GM19193 (cell line): ENCODE measurements around the gene CNOT3.
A peak's percentile ranks its signal among the peaks of the same experiment; 100 is the strongest.

Experiments
- POLR2A ChIP-seq: IDR thresholded peaks from 4 replicates; pipeline ENCODE4 v1.6.1; 2011; ENCODE audit not compliant: insufficient read depth, insufficient read length; ENCODE audit errors: extremely low read depth

CNOT3 gene

GRCh38 chr19:54137699-54138488, at the start of gene CNOT3:
CNOT3 (plus strand) TSS chr19:54137762; CDS start chr19:54142979, 5,217 bp downstream.
- TF ChIP-seq POLR2A: peak; percentile 84

- no peak for TF ChIP-seq POLR2A
Observed at GRCh38 chr19:54094426-54095000, 43.0 kb upstream of the CNOT3 start.

GRCh38 chr19:54095136-54095858, 42.3 kb upstream of the CNOT3 start:
- no peak for TF ChIP-seq POLR2A

GRCh38 chr19:54096617-54097106, 40.9 kb upstream of the CNOT3 start:
- TF ChIP-seq POLR2A: no peak

- TF ChIP-seq POLR2A: no peak
Observed at GRCh38 chr19:54099190-54099902, 38.2 kb upstream of the CNOT3 start.

- TF ChIP-seq POLR2A: no peak
Observed at GRCh38 chr19:54100561-54100960, 37.0 kb upstream of the CNOT3 start, which contains the start of gene OSCAR. OSCAR (minus strand) TSS chr19:54100803; CDS start chr19:54100792, 11 bp downstream.

GRCh38 chr19:54102421-54103169, 35.0 kb upstream of the CNOT3 start, which contains the start of gene NDUFA3:
NDUFA3 (plus strand) TSS chr19:54102855; CDS start chr19:54102879, 24 bp downstream.
- TF ChIP-seq POLR2A: peak; percentile 84

GRCh38 chr19:54104998-54105715, 32.4 kb upstream of the CNOT3 start:
- no peak for TF ChIP-seq POLR2A

- no peak for TF ChIP-seq POLR2A
Observed at GRCh38 chr19:54105796-54106195, 31.8 kb upstream of the CNOT3 start.

GRCh38 chr19:54106716-54107115, 30.8 kb upstream of the CNOT3 start:
- no peak for TF ChIP-seq POLR2A

- no peak for TF ChIP-seq POLR2A
Observed at GRCh38 chr19:54107876-54108490, 29.6 kb upstream of the CNOT3 start.

- no peak for TF ChIP-seq POLR2A
Observed at GRCh38 chr19:54108496-54108895, 29.1 kb upstream of the CNOT3 start.

- no peak for TF ChIP-seq POLR2A
Observed at GRCh38 chr19:54109651-54110050, 27.9 kb upstream of the CNOT3 start.
